Panc1 (cell line): ENCODE results near the gene LCOR. TPM values are rescaled to one million over a fixed set of nuclear protein-coding genes. Genes with fewer than 3 reads are reported as not detected.

Source experiments
- ATAC-seq: fragments of 200-7000 bp; cut with Tn5 transposase; 2 replicates; pipeline ENCODE4 v1.9.1; 2020; ENCODE audit warnings: mild to moderate bottlenecking, moderate library complexity
- BruUV-seq: library from RNA; stranded (reverse); fragments of 400-500 nt; replicated peaks from 2 replicates; lab custom pipeline; 2021; lab: Mats Ljungman, UMichigan
- CTCF ChIA-PET: fragments of 300-600 bp; sonication (Branson Sonifier 250); formaldehyde crosslinking; loops from one replicate; lab custom pipeline; 2022; ENCODE audit warnings: antibody characterized with exemption; lab: Charles Lee
- POLR2A ChIA-PET: fragments of 300-600 bp; sonication (Branson Sonifier 250); formaldehyde crosslinking; loops from one replicate; lab custom pipeline; 2022; ENCODE audit warnings: antibody characterized with exemption; lab: Charles Lee
- DNase-seq: peaks from one replicate; pipeline ENCODE4 v3.0.0-alpha.2; 2010; ENCODE audit warnings: low read depth, low spot score
- H3K27ac ChIP-seq: 2 replicates; pipeline ENCODE4 v1.5.1; 2011; ENCODE audit warnings: mild to moderate bottlenecking, low read length, inconsistent platforms
- H3K27me3 ChIP-seq: fragments of 200-500 bp; sonication (Bioruptor generic); 2 replicates; pipeline ENCODE4 v1.6.0; 2014; ENCODE audit warnings: low read length, inconsistent platforms; ENCODE audit not compliant: control insufficient read depth, insufficient read depth
- H3K36me3 ChIP-seq: fragments of 200-500 bp; sonication (Bioruptor generic); 2 replicates; pipeline ENCODE4 v1.5.1; 2014; ENCODE audit warnings: inconsistent platforms, mild to moderate bottlenecking, low read length, moderate library complexity; ENCODE audit not compliant: control insufficient read depth, insufficient read depth
- H3K4me1 ChIP-seq: 2 replicates; pipeline ENCODE4 v1.5.1; 2011; ENCODE audit warnings: inconsistent platforms, mild to moderate bottlenecking, low read length, moderate library complexity; ENCODE audit not compliant: control insufficient read depth, insufficient read depth
- H3K4me3 ChIP-seq, 2 experiments: 2 replicates each; pipeline ENCODE4 v1.5.1; 2011 to 2012; ENCODE audit warnings: low read depth in 2 of 2, low read length in 2 of 2, mild to moderate bottlenecking in 2 of 2, inconsistent platforms in 1 of 2, moderate library complexity in 1 of 2
- H3K9me3 ChIP-seq: fragments of 200-500 bp; sonication (Bioruptor generic); 2 replicates; pipeline ENCODE4 v1.5.1; 2014; ENCODE audit warnings: low read depth, mild to moderate bottlenecking, inconsistent platforms, low read length, moderate library complexity; ENCODE audit not compliant: control insufficient read depth, insufficient read depth
- CTCF ChIP-seq: fragments of 450-650 bp; IDR thresholded peaks from 2 replicates; pipeline ENCODE4 v1.5.1; 2017; ENCODE audit warnings: mild to moderate bottlenecking
- POLR2AphosphoS5 ChIP-seq: IDR thresholded peaks from 2 replicates; pipeline ENCODE4 v1.6.1; 2012; ENCODE audit warnings: mild to moderate bottlenecking, low read depth, low read length, moderate library complexity
- REST ChIP-seq, 2 experiments: IDR thresholded peaks; 2 replicates each; pipeline ENCODE4 v1.6.1; 2011 to 2012; ENCODE audit warnings: low read depth in 2 of 2, control low read depth in 1 of 2, low read length in 1 of 2, mild to moderate bottlenecking in 1 of 2, moderate library complexity in 1 of 2; ENCODE audit not compliant: insufficient read depth in 1 of 2
- SIN3A ChIP-seq: IDR thresholded peaks from 2 replicates; pipeline ENCODE4 v1.6.1; 2012; ENCODE audit warnings: low read depth, mild to moderate bottlenecking, low read length, moderate library complexity, borderline replicate concordance; ENCODE audit not compliant: insufficient read depth
- TCF7L2 ChIP-seq: IDR thresholded peaks from 2 replicates; pipeline ENCODE4 v1.6.1; 2011; ENCODE audit warnings: mild to moderate bottlenecking, low read depth, low read length, inconsistent platforms
- in situ Hi-C: cut with HindIII; loops from 2 replicates; pipeline ENCODE4 v1.10.0; 2016; ENCODE audit warnings: low sequenced_read_pairs, low pct_unique_long_range_greater_than_20kb
- intact Hi-C: fragments of 100-400 bp; cut with micrococcal nuclease; formaldehyde crosslinking; loops from one replicate; pipeline ENCODE4 v1.10.0; 2022; ENCODE audit not compliant: unreplicated experiment
- total RNA-seq: library from RNA; stranded (reverse); gene quantifications from one replicate; pipeline ENCODE4 v1.2.1, GENCODE V29; 2021; ENCODE audit not compliant: unreplicated experiment

Gene LCOR
- total RNA-seq, 1 experiment from 2014 or later = 58.0 TPM

- DNase-seq (no peak), ATAC-seq (no peak)
- ChIA-PET CTCF (no interaction called here), POLR2A (no interaction called here)
- no TSS peak for BruUV-seq
- no peaks in the 10 kb centered on the region for H3K36me3 ChIP-seq
- H3K27ac ChIP-seq = no peak overlapping the region
- no peak overlapping the region for H3K4me3 ChIP-seq
- TF ChIP-seq CTCF (no peak), TCF7L2 (no peak), SIN3A (no peak), POLR2AphosphoS5 (no peak), REST (IDR thresholded peaks at IDR 0.05; ENCODE audit: insufficient read depth in 1 of 2, low read depth in 2 of 2, low read length in 1 of 2) (no peak)
- in situ Hi-C loops (no loop called here), intact Hi-C loops (no loop called here)
- H3K9me3 ChIP-seq = no peaks in the 10 kb centered on the region
- H3K27me3 ChIP-seq = no peaks in the 10 kb centered on the region
- no peaks in the 10 kb centered on the region for H3K4me1 ChIP-seq
Measured at GRCh38 chr10:96918214-96919002, 86.3 kb downstream of the LCOR start.

GRCh38 chr10:96919785-96920430 lies 87.8 kb downstream of the LCOR start:
- intact Hi-C loops = no loop called here
- no peak for TF ChIP-seq SIN3A
- no peak for TF ChIP-seq REST (IDR thresholded peaks at IDR 0.05; ENCODE audit: insufficient read depth in 1 of 2, low read depth in 2 of 2, low read length in 1 of 2)
- TF ChIP-seq POLR2AphosphoS5 = no peak
- no peak for TF ChIP-seq CTCF
- no peak overlapping the region for H3K4me3 ChIP-seq
- in situ Hi-C loops = no loop called here
- CTCF ChIA-PET = no interaction called here
- H3K4me1 ChIP-seq = no peaks in the 10 kb centered on the region
- BruUV-seq = no TSS peak
- no peak overlapping the region for H3K27ac ChIP-seq
- H3K36me3 ChIP-seq = no peaks in the 10 kb centered on the region
- no peak for DNase-seq
- H3K9me3 ChIP-seq = no peaks in the 10 kb centered on the region
- ATAC-seq = no peak
- H3K27me3 ChIP-seq = no peaks in the 10 kb centered on the region
- POLR2A ChIA-PET = interaction anchor here (0.7 kb wide), 1 partner anchor 295 kb away, joined by 3 read pairs; no protein-coding TSS in a partner anchor
